ENCODE measurements around the gene ADAMTS13. TPM values are rescaled to one million over a fixed set of nuclear protein-coding genes. Genes with fewer than 3 reads are reported as not detected.

The ADAMTS13 gene
- polyA plus RNA-seq, 1 donor from 2014 or later, result 13.5 TPM

DNA sequence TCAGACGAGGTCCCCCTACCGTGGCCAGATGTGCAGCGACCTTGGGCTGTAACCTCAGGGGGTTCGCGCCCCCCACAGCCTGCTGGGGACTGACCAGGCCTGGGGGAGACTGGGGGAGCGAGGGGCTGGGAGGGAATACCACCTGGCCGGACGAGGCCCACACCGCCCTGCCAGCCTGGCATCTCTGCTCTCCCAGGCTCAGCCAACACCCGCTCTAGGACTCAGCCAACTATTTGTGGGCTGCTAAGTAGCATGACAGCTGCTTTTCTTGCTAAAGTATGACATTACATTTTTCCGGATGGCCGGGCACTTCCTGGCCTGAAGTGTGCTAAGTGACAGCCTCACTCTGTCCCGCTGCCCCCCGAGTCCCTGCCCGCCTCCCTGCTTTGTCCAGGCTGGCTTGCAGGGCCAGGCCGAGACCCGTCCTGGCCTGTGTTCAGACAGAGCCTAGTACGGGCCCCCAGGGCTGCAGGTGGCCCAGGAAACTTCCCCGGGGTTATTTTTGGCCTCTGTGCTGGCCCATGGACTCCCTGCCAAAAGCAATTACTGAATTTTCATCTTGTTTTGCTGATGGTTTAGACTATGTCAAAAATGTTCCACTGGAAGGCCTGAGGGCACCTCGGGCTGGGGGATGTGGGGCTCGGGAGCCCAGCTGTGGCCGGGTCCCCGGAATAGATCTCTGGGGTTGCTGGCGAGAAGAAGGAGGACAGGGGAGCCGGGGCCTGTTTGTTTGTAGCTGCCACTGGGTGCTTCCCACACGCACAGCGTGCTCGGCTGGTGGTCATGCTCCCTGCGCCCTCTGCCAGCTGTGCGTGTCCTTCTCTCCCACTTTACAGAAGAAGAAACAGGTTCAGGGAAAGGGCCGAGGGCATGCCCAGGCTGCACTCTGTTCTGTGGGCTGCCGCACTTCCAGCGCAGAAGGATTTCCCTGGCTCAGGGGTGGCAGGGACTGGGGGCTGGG is 70.2 kb downstream of the ADAMTS13 start:
- Histone ChIP-seq H3K9me3 (ENCODE audit: low read length) (no peaks in the 10 kb centered on the region), H3F3A (ENCODE audit: insufficient read depth, low read length, poor library complexity, severe bottlenecking) (no peaks in the 10 kb centered on the region), H3K9ac (ENCODE audit: low read length) (no peak overlapping the region), H3K4me2 (ENCODE audit: low read length) (no peak overlapping the region), H3K79me2 (replicated peaks; ENCODE audit: insufficient read depth, low read length) (no peaks in the 10 kb centered on the region), H3K27me3 (ENCODE audit: insufficient read depth, low read depth, low read length) (no peaks in the 10 kb centered on the region), H3K4me3 (ENCODE audit: low read length) (no peak overlapping the region), H2AFZ (ENCODE audit: low read depth, low read length) (no peak overlapping the region), H3K9me2 (ENCODE audit: insufficient read depth, low read length) (no peaks in the 10 kb centered on the region), H3K27ac (ENCODE audit: low read length) (no peak overlapping the region), H3K36me3 (ENCODE audit: insufficient read depth, low read length) (no peaks in the 10 kb centered on the region), H4K20me1 (ENCODE audit: insufficient read depth) (no peaks in the 10 kb centered on the region)
- TF ChIP-seq SMC3 (conservative IDR thresholded peaks at IDR 0.05; ENCODE audit: poor library complexity), result no peak

DNA sequence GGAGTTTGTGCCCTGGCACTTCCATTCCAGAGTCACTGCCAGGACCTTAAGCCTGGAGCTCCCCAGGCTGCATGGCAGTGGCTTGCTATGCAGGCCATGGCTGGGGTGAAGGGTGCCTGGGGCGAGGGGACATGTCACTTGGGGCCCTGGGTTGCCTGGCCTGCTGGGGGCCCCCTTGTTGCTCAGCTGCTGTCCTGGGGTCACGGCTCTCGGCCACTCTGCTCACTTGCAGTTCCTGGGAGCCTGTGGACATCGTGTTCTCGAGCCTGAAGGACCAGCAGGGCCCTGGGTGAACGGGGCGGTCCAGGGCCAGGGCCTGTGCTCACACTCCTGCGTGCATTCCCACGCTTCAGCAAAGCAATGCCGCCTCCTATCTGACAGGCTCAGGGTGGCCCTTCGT is 71.3 kb downstream of the ADAMTS13 start:
- Histone ChIP-seq H3K36me3 (ENCODE audit: insufficient read depth, low read length) (no peaks in the 10 kb centered on the region), H3K4me2 (ENCODE audit: low read length) (no peak overlapping the region), H3K9ac (ENCODE audit: low read length) (no peak overlapping the region), H3K79me2 (replicated peaks; ENCODE audit: insufficient read depth, low read length) (no peaks in the 10 kb centered on the region), H3K27me3 (ENCODE audit: insufficient read depth, low read depth, low read length) (no peaks in the 10 kb centered on the region), H3K4me3 (ENCODE audit: low read length) (no peak overlapping the region), H3K9me2 (ENCODE audit: insufficient read depth, low read length) (no peaks in the 10 kb centered on the region), H4K20me1 (ENCODE audit: insufficient read depth) (no peaks in the 10 kb centered on the region), H3K27ac (ENCODE audit: low read length) (no peak overlapping the region), H3K9me3 (ENCODE audit: low read length) (no peaks in the 10 kb centered on the region), H3F3A (ENCODE audit: insufficient read depth, low read length, poor library complexity, severe bottlenecking) (no peaks in the 10 kb centered on the region), H2AFZ (ENCODE audit: low read depth, low read length) (no peak overlapping the region)
- TF ChIP-seq MXI1 (conservative IDR thresholded peaks at IDR 0.05; ENCODE audit: poor library complexity, severe bottlenecking) (no peak), SMC3 (conservative IDR thresholded peaks at IDR 0.05; ENCODE audit: poor library complexity) (no peak), EP300 (conservative IDR thresholded peaks at IDR 0.05; ENCODE audit: poor library complexity, severe bottlenecking) (no peak), POLR2AphosphoS5 (IDR thresholded peaks at IDR 0.05) (no peak), TAF1 (IDR thresholded peaks at IDR 0.05; ENCODE audit: low read depth) (no peak), RAD21 (conservative IDR thresholded peaks at IDR 0.05) (no peak), EZH2 (IDR thresholded peaks at IDR 0.05; ENCODE audit: borderline replicate concordance, insufficient read depth, low read length, poor library complexity, severe bottlenecking) (no peak)
- TF ChIP-seq, protein P1, sequence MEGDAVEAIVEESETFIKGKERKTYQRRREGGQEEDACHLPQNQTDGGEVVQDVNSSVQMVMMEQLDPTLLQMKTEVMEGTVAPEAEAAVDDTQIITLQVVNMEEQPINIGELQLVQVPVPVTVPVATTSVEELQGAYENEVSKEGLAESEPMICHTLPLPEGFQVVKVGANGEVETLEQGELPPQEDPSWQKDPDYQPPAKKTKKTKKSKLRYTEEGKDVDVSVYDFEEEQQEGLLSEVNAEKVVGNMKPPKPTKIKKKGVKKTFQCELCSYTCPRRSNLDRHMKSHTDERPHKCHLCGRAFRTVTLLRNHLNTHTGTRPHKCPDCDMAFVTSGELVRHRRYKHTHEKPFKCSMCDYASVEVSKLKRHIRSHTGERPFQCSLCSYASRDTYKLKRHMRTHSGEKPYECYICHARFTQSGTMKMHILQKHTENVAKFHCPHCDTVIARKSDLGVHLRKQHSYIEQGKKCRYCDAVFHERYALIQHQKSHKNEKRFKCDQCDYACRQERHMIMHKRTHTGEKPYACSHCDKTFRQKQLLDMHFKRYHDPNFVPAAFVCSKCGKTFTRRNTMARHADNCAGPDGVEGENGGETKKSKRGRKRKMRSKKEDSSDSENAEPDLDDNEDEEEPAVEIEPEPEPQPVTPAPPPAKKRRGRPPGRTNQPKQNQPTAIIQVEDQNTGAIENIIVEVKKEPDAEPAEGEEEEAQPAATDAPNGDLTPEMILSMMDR (IDR thresholded peaks at IDR 0.05; ENCODE audit: poor library complexity, severe bottlenecking), result no peak
- TF ChIP-seq, protein P2, sequence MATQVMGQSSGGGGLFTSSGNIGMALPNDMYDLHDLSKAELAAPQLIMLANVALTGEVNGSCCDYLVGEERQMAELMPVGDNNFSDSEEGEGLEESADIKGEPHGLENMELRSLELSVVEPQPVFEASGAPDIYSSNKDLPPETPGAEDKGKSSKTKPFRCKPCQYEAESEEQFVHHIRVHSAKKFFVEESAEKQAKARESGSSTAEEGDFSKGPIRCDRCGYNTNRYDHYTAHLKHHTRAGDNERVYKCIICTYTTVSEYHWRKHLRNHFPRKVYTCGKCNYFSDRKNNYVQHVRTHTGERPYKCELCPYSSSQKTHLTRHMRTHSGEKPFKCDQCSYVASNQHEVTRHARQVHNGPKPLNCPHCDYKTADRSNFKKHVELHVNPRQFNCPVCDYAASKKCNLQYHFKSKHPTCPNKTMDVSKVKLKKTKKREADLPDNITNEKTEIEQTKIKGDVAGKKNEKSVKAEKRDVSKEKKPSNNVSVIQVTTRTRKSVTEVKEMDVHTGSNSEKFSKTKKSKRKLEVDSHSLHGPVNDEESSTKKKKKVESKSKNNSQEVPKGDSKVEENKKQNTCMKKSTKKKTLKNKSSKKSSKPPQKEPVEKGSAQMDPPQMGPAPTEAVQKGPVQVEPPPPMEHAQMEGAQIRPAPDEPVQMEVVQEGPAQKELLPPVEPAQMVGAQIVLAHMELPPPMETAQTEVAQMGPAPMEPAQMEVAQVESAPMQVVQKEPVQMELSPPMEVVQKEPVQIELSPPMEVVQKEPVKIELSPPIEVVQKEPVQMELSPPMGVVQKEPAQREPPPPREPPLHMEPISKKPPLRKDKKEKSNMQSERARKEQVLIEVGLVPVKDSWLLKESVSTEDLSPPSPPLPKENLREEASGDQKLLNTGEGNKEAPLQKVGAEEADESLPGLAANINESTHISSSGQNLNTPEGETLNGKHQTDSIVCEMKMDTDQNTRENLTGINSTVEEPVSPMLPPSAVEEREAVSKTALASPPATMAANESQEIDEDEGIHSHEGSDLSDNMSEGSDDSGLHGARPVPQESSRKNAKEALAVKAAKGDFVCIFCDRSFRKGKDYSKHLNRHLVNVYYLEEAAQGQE (IDR thresholded peaks at IDR 0.05; ENCODE audit: borderline replicate concordance), result no peak
